AG08396 (cell line): ENCODE results near the gene SHMT2.
A peak's percentile ranks its signal among the peaks of the same experiment; 100 is the strongest.

Source experiments
- DNase-seq: peaks from one replicate; pipeline ENCODE4 v3.0.0; 2012; ENCODE audit warnings: low spot score, mixed read lengths

Gene SHMT2

DNA sequence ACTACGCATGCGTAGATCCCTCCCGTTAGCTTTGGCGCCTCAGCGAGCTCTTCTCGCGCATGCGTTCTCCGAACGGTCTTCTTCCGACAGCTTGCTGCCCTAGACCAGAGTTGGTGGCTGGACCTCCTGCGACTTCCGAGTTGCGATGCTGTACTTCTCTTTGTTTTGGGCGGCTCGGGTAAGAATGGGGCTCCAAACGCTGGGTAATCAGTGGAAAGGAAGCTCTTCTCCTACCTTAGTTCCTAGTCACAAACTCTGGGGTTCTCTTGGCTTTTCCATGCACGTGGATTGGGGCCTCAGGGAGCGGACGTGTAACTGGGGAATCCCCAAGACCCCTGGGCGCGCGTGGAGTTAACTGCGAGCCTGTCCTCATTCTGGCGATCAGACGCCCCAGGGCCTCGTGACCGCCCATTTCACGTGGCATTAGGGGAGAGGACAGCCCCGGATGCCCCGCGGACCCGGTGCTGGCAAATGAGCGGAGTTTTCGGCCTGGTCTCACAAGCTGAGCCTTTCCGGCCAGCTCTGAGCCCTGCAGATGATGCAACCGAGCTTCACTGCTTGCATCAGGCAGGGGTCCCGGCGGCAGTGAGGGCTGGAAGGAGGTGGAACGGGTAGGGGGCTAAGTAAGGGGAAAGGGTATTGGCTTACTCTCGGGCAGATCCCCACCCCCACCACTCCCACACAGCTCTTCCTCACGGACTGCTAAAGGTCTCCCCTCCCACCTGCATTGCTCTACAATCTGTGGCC is at the start of gene SHMT2:
TSS of gene SHMT2 (plus strand) at position 78 of the 747 bp plus-strand sequence. CDS start at position 146, 68 bp downstream.
- peak; percentile 99 for DNase-seq

DNA sequence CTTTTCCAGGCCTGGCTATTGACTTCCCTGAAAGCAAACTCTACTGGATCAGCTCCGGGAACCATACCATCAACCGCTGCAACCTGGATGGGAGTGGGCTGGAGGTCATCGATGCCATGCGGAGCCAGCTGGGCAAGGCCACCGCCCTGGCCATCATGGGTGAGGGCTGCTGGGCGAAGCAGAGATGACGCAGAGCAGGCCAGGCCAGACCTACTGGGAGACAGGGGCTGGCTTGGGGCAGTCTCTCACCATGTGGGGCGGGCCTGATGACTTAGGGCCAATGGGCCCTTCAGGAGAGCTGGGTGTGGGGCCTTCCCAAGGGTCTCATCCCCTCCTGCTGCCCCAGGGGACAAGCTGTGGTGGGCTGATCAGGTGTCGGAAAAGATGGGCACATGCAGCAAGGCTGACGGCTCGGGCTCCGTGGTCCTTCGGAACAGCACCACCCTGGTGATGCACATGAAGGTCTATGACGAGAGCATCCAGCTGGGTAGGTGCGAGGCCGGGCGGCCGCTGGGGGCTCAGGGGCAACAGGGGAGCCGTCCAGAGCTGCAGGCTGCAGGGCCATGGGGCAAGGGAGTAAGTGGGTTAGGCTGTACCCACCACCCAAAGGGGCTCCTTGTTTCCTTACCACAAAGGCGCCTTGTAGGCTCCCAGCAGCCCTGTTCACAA is 49.1 kb upstream of the SHMT2 start:
- DNase-seq: no peak

DNA sequence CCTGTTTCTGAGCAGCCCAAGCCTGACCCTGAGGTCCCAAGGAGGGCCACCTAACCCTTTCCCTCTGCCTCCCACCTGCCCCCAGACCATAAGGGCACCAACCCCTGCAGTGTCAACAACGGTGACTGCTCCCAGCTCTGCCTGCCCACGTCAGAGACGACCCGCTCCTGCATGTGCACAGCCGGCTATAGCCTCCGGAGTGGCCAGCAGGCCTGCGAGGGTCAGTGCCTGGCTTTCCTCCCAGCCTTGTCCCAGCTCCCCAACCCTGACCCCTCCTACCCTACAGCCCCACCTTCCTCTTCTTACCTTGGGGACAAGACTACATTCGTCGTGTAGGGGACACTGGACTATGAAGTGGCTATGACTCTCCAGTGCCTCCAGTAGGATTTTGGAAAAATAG is 48.4 kb upstream of the SHMT2 start:
- DNase-seq: no peak

DNA sequence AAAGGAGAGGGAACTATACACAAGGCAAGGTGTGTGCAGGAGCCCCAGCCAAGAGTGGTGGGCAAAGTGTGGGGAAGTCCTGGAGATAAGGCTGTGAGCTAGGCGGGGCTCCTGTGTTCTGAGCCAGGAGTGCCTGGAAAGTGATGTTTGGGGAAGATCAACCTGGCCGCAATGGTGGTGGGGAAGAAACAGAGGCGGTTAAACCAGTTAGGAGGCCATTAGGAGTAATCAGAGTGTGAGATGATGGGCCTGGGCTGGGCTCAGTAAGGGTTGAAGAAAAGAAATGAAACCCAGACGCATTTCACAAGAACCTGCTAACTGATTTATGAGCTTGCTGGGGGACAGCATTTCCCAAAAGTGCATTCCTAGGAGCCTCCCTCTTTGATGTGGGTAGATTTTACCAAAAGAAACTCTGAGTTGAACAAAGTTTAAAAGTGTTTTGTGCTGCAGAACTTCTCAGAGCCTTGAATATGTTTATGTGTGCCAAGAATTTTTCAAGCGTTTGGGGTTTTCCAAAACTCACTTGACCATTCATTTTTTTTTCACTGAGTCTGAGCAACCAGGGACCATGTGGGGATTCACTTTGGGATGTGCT is 47.9 kb upstream of the SHMT2 start:
- DNase-seq: no peak

DNA sequence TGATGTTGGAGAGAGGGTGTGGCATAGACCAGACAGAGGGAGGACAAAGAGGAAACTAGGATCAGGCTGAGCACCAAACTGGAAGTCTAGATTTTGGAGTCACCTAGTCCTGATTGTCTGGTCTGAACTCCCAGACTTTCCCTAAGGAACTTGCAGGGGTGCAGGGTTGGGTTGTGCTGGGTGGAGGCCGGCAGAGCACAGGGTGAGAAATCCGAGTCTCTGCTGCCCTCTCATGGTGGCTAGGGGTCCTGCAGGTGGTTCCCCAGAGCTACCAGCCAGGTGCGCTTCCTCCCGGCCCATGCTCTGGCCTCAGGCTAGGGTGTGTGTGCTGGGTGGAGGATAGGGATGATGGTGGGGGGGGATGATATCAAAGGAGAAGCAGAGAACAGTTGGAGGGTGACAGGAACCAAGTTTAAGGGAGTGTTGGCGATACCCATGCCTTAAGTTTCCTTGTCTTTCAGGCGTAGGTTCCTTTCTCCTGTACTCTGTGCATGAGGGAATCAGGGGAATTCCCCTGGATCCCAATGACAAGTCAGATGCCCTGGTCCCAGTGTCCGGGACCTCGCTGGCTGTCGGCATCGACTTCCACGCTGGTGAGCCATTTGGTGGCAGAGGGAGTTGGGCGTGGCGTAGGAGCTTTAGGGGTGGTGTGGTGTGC is 46.5 kb upstream of the SHMT2 start:
- peak; percentile 93 for DNase-seq

DNA sequence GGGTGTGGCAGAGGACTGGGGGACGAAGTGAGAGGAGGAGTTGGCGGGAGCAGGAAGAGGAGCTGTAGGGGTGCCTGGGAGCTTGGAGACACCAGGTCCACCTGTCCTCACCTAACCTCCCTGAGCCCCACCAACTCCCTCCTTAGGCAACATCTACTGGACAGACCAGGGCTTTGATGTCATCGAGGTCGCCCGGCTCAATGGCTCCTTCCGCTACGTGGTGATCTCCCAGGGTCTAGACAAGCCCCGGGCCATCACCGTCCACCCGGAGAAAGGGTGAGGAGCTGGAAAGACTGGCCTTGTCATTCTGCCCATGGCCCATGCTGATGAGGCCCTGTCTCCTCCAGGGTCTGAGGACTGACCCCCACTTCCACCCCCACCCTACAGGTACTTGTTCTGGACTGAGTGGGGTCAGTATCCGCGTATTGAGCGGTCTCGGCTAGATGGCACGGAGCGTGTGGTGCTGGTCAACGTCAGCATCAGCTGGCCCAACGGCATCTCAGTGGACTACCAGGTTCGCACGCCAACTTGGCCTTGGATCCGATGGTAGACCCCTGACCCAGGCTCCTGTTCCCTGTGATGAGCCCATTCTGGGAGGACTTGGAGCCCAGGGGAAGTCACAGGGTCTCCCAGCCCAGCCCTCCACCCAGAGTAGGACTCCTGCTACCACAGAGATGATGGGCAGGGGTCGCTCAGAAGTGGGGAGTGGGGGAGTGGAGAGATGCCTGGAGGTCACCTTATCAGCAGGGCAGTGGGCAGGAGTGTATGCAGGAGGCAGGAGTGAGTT is 45.4 kb upstream of the SHMT2 start:
- DNase-seq: no peak

DNA sequence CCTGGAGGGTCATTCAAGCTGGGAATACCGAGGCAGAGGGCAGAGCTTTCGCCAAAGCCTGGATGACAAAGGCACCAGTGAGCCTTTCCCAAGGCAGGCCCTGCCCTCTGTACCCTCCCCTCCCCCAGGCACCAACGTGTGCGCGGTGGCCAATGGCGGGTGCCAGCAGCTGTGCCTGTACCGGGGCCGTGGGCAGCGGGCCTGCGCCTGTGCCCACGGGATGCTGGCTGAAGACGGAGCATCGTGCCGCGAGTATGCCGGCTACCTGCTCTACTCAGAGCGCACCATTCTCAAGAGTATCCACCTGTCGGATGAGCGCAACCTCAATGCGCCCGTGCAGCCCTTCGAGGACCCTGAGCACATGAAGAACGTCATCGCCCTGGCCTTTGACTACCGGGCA is 44.1 kb upstream of the SHMT2 start:
- DNase-seq: no peak

DNA sequence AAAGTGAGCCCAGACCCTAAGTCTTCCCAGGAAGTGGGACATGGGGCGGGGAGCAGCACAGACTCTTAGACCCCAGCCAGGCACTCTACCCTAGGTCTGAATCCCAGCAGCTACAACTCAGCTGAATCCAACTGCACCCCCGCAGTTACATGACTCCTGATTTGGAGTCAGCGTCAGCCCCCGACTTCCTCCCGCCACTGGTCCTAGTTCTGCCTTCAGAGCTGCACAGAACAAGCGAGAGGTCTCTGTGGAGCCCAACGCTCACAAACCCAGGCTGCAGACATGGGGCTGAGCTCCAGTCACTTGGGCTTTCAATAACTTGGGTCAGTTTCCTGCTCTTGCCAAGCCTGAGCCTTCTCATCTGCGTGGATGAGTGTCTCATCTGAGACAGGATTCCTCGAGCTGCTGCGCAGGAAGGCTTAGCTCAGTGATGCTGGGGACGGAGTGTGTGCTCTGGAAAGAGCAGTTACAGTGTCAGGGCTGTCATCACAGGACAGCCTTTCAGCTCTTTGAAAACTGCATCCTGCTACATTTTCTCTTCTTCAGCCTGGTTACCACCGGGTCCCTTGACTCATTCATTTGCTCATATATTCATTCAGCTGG is 43.5 kb upstream of the SHMT2 start:
- DNase-seq: no peak

DNA sequence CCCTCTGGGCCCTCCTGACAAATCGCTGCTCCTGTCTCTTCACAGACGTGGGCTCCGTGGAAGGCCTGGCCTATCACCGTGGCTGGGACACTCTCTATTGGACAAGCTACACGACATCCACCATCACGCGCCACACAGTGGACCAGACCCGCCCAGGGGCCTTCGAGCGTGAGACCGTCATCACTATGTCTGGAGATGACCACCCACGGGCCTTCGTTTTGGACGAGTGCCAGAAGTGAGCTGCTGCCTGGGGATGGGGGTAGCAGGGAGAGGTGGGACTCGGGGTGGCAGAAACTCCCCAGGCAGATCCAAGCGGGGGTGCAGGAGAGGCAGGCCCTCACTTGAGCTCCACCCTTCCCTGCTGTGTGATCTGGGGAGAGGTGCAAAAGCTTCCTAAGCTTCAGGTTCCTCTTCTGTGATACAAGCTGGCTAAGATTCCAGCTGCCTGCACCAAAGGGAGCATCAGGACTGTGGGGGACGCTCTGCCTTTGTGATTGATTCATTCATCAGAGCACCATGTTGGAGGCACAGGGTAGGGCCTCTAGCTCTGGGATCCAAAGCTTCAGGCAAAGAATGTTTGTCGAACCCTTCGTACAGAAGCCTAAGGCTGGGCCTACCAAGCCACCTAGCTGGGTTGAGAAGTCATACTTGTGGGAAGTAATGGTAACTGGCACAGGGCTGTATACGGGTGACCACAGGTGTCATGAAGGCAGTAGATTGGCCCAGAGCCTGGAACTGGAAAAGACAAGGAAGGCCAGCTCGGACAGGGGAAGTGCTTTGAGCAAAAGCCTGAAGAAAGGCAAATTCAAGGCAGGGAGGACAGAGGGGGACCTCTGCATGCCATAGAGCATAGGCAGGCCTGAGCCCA is 42.1 kb upstream of the SHMT2 start:
- no peak for DNase-seq

DNA sequence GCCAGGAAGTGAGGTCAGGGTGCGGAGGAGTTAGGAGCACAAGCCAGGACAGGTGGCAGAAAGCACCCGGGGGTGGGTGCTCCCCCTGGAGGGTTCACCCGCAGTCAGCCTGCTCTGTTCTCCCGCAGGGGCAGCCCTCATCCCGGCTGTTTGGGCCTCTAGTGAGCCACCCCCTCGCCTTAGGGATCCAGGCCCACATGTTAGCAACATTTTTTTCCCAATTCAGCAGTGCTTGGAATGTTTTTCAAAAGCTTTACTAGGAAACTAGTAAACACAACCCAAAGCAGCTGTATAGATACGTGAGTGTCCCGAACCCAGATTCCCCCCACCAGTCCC is 41.5 kb upstream of the SHMT2 start:
- DNase-seq: no peak

DNA sequence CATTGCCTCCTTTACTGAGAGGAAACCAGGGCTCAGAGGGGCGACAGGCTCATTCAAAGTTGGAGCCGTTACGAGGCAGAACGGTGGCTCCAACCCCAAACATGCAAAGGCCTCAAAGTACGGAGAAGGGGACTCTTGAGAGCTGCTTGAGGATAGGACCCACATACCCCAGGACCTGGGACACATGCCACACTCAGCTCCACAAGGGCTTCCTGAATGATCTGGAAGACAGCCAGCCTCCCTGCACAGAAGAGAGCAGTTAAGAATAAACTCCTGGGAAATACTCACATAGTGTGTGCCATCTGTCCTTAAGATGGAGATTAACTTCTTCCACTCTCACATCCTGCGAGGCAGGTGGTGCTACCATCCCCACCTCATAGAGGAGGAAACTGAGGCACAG is 39.5 kb upstream of the SHMT2 start:
- DNase-seq: no peak

DNA sequence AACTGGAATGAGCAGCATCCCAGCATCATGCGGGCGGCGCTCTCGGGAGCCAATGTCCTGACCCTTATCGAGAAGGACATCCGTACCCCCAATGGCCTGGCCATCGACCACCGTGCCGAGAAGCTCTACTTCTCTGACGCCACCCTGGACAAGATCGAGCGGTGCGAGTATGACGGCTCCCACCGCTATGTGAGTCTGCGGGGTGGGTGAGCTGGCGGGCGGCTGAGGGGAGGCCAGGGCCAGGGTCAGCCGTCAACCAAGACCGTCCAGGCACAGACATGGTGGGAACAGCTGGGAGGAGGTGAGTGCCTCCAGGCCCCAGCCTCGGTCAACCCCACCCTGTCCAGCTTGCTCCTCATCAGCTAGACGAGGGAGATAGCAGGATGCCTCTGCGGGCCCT is 38.7 kb upstream of the SHMT2 start:
- DNase-seq: no peak

DNA sequence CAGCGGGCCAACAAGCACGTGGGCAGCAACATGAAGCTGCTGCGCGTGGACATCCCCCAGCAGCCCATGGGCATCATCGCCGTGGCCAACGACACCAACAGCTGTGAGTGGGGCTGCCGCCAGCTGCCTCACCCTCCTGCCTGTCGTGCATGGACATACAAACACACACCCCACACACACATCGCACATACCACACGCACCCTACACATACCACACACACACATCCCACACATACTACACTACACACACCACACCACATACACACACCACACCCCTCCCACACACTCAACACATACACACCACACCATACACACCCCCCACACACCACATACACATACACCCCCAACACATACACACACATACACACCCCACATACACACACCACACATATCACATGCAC is 38.1 kb upstream of the SHMT2 start:
- no peak for DNase-seq

DNA sequence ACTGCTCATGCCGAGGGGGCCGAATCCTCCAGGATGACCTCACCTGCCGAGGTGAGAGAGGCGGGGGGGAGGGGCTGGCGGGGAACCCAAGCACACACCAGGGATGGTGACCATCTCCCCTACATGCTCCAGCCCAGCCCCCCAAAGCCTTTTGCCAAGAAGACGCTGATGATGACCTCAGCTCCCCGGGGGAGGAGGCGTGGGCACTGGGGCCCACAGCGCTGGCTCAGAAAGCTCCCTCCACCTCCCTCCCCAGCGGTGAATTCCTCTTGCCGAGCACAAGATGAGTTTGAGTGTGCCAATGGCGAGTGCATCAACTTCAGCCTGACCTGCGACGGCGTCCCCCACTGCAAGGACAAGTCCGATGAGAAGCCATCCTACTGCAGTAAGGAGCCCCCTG is 36.6 kb upstream of the SHMT2 start:
- no peak for DNase-seq

DNA sequence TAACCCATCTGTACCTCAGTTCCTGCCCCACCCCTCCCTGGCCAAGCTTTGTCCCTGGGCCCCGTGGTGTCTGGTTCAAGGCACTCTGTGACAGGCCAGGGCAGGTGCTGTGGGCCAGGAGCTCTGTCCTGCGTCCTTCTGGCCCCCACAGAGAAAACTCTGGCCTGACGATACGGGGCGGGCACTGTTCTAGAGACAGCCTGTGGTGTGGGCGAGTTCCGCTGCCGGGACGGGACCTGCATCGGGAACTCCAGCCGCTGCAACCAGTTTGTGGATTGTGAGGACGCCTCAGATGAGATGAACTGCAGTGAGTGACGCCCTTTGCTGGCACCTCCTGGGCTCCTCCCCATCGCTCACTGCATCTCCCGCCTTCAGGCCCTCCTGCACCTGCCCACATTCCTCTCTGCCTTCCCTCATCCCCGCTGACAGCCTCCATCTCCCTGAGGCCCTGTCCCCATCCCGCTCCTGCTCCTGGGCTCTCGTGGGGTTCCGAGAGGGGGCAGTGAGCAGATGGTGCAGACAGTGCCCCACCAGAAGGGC is 35.7 kb upstream of the SHMT2 start:
- no peak for DNase-seq

DNA sequence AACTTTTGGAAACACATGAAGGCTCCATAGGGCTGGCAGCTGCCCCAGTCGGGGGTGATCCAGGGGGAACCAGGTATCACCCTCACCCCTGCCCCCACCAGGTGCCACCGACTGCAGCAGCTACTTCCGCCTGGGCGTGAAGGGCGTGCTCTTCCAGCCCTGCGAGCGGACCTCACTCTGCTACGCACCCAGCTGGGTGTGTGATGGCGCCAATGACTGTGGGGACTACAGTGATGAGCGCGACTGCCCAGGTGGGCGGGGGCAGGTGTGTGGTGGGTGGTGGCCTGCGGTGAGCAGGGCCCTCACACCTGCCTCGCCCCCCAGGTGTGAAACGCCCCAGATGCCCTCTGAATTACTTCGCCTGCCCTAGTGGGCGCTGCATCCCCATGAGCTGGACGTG is 35.3 kb upstream of the SHMT2 start:
- DNase-seq: no peak

DNA sequence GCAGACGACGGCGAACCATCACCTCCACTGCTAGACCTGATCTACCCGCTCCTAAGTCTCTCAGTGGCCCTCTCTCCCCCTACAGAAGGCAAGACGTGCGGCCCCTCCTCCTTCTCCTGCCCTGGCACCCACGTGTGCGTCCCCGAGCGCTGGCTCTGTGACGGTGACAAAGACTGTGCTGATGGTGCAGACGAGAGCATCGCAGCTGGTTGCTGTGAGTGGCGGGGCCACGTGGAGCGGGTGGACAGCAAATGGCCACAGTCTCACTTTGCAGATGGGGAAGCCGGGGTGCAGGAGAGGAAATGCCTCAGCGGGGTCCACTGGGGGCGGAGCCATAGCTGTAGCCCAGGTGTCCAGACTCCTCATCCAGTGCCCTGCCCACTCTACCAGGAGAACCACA is 34.3 kb upstream of the SHMT2 start:
- DNase-seq: no peak

DNA sequence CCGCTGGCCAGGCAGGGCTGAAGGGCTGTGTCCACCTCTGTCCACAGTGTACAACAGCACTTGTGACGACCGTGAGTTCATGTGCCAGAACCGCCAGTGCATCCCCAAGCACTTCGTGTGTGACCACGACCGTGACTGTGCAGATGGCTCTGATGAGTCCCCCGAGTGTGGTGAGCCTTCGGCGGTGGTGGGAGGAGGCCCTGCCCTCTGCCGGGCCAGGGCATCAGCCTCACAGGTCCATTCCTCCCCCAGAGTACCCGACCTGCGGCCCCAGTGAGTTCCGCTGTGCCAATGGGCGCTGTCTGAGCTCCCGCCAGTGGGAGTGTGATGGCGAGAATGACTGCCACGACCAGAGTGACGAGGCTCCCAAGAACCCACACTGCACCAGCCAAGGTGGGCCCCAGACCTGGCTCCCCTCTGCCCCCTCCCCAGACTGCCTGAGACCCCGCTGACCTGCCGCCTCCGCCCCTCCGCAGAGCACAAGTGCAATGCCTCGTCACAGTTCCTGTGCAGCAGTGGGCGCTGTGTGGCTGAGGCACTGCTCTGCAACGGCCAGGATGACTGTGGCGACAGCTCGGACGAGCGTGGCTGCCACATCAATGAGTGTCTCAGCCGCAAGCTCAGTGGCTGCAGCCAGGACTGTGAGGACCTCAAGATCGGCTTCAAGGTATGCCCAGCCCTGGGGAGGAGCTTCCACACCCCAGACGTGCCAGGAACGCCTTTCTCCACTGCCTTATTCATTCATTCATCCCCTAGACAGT is 33.7 kb upstream of the SHMT2 start:
- no peak for DNase-seq

DNA sequence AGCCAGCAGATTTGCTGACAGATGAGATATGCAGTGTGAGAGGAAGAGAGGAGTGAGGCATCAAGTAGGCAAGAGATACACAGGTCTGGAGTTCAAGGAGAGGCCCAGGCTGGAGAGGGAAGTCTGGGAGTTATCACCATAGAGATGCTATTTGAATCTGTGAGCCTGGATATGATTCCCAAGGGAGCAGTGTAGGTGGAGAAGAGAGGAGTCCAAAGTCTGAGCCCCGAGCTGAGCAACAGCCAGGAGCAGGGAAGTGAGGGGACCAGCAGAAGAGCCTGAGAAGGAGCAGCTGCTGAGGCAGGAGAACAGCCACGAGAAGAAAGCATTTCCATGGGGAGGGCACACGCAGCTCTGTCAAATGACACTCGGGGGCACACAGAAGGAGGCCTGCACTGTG is 33.1 kb upstream of the SHMT2 start:
- DNase-seq: no peak

DNA sequence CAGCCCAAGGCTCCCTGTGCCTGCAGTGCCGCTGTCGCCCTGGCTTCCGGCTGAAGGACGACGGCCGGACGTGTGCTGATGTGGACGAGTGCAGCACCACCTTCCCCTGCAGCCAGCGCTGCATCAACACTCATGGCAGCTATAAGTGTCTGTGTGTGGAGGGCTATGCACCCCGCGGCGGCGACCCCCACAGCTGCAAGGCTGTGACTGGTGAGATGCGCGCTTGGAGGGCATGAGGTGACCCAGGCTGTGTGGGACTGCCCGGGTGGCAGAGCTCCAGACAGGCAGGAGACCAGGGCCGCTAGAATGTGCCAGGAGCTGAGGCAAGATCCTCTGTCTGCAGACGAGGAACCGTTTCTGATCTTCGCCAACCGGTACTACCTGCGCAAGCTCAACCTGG is 32.6 kb upstream of the SHMT2 start:
- no peak for DNase-seq
